GM19468 (cell line): Measurements from ENCODE around the gene PLA2G6.

Experiments
- ATAC-seq: cut with Tn5 transposase; IDR thresholded peaks from one replicate; pipeline ENCODE4 v1.9.1; 2021; ENCODE audit warnings: mild to moderate bottlenecking, moderate library complexity, moderate number of reproducible peaks; ENCODE audit not compliant: unreplicated experiment; ENCODE audit errors: extremely low read depth

Gene PLA2G6

GRCh38 chr22:38075961-38076360 is 105.7 kb downstream of the PLA2G6 start:
- no peak for ATAC-seq

DNA sequence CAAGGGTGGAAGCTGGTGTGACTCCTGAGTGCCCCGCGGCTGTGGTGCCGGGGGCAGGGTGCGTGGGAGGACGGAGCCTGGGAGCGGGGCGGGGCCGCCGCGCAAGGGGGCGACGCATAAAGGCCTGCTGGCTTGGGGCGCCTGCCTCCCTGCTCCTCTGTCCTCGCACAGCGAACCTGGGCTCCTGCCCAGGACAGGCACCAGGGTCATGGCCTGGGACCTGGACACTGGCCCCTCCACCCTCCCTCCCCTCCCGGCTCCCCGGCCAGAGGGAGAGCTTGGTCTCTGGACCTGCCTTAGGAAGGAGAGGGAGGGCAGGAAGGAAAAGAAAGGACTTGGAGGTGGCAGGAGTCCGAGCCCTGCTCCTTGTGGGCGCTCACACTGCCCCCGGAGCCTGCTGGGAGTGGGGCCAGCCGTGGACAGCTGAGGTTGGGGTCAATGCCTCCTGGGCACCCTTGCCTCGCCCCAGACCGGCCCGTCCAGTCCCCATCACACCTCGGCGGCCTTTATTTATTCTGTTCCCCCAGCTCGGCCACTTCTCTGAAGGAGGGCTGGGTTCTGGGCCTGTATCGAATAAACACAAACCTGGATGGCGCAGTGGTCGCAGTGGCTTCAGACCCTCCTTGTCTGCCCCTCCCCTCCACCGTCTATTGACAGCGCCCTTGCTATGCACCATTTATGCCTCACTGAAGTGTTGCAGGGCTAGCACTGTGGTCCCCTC is 106.4 kb downstream of the PLA2G6 start:
- no peak for ATAC-seq

DNA sequence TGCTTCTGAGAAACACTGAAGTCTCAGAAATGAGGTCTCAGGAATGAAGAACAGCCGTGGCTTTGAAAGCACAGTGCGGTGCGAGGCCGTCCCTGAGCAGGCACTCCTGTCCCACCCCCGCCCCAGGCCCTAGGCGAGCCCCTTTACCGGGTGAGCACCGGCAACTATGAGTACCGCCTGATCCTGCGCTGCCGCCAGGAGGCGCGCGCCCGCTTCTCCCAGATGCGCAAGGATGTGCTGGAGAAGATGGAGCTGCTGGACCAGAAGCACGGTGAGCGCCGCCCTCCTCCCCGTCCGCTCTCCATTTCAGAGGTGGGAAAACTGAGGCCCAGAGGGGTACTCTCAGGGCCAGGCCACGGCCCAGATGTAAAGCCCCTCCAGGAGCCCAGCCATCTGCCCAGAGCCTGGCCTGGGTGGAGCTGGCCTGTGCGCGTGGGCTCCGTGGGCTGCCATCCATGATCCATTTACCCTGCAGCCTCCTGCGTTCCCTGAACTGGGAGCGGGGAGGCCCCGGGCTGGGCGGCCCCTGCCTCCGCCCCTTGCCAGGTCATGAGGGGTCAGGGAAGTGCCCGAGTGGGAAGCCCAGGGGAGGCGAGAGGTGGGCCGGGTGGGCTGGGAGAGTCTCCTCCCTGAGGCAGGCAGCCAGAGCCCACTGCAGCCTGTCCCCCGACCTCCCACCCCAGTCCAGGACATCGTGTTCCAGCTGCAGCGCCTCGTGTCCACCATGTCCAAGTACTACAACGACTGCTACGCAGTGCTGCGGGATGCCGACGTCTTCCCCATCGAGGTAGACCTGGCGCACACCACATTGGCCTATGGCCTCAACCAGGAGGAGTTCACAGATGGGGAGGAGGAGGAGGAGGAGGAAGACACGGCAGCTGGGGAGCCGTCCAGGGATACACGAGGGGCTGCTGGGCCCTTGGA is 107.2 kb downstream of the PLA2G6 start:
- no peak for ATAC-seq

DNA sequence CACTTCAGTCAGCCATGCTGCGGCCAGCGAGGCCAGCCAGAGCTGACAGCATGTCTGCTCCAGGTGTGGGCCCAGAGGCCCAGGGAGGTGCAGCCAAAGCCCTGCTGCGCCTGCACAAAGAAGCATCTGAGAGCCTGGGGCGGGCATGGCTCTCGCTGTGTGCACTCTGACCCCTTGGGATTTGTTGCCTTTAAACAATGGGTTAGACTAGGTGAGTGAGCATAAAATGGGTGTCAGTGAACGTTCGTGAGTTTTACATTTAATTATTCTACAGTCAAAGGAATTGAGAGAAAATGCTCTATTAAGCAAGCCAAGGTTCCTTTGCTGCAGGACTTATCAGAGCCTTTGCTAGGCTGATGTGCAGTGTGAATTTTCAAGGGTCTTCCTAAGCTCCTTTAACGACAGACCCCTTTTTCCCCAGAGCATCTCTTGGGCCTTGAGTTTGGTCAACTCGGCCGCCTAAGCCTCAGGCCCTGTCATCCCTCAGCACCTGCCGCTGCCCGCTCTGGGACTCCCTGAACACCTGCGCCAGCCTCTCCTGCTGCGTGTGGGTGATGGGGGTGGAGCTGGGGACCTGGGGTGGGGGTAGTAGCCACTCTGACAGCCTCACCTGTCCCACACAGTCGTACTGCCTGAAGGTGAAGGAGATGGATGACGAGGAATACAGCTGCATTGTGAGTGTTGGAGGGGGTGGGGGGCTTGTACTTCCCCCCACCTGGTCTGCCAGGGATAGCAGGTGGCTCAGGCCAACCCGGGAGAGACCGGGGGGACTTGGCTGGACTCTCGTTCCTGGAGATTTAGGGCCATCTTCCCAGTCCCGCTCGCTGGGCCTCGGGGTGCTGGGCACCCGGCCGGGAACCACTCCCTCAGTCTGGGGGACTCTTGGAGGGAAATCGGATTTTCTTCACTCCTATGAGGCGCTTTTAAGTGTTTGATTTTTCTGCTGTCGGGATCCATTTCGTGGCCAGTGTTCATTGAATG is 108.2 kb downstream of the PLA2G6 start:
- no peak for ATAC-seq

DNA sequence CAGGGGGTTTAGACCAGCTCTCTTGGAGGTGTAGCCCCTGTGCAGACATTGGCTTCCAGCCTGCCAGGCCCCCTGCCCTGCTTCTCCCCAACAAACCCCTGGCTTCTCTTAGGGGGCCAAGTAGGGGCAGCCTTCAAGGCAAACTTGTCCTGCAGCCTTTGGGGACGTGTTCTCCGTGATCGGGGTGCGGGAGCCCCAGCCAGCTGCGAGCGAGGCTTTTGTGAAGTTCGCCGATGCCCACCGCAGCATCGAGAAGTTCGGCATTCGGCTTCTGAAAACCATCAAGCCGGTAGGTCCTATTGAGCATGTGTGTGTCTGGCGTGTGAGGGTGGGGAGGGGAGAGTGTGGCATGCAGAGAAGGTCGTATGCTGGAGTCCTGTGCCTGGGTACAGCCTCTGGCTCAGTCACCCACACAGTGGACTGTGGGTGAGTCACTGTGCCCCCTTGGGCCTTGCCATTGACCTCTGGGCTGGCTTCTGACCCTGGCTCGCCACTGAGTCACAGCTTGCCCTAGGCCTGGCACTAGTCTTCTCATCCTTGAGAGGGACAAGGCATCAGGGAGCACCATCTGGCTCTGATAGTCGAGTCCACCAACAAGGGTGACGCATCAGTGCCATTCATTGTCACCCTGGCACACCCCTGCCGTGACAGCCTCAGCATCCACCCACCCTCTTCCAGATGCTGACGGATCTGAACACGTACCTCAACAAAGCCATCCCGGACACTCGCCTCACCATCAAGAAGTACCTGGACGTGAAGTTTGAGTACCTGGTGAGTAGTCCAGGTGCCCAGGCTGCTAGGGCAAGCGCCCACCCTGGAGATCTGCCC is 109.1 kb downstream of the PLA2G6 start:
- ATAC-seq = no peak

DNA sequence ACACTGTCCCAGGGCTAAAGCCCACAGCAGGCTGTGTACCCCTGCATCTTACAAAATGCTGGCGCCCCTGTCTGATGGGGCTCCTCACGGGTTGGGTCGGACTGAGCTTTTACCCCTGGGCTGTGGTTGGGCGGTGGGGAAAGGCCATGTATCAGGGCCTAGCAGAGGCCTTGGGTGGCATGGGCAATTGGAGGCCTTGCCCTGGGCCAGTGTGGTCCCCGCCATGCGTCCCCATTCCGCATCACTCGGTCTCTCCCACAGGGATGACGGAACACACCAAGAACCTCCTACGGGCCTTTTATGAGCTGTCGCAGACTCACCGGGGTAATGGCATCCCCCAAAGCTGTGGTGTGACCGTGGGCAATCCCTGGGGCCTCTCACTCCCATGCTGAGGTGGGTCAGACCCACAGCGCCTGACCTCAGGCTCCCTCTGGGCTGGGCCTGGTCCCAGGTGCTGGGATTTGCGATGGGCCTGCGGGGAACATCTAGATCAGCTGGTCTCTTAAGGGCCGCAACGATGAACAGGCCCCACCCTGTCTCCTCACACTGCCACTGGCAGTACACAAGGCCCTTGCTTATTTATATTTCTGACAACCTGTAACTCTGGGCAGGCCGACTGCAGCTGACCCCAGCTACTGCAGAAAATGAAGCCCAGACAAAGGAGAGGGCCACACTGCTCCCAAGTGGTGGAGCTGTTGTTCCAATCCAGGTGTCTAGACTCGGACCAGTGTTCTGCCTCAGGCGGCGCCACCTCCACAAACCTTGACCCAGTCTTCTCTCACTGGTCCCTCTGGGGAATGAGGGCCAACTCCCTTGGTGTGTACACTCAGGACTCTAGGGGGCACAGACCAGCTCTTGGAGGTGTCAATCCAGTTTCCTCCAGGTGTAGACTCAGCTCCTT is 110.0 kb downstream of the PLA2G6 start:
- no peak for ATAC-seq

GRCh38 chr22:38070250-38070921 is 111.2 kb downstream of the PLA2G6 start:
- no peak for ATAC-seq

DNA sequence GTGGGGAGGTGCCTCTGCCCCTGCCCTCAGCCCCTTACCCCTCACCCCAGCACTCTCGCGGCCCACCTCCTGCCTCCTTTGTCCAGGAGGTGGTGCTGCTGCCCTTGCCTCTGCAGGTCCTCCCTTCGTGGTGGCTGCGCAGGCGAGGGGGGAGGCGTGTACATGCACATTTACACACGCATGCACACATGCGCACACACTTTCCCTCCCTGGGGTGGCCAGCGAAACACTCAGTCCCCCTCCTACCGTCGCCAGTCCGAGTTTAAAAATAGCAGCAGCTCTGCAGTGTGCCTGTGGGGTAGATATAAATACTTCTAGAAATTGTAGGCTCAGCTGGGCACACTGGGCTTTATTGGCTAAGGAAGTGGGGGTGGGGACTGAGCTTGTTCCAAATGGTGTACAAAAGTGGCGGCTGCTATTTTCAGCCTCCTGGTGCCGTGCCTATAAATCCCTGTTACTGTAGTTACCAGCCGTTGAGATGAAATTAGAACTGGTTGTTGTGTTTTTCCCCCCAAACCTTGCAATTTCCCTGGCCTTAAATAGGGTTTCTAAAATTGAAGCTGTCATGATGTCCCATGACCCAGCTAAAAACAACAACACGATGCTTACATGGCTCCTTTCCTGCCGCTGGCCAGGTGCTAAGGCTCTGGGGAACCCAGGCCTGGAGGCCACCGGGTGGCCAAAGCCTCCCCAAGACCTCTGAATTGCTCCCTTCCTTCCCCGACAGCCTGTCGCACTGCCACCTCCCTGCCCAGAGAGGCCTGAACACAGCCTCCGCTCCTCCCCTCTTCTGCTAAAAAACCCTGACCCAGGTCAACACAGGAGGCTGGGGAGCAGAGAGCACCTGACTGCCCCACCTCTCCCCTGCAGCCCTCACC is 112.0 kb downstream of the PLA2G6 start:
- no peak for ATAC-seq

GRCh38 chr22:38068641-38069371 is 112.8 kb downstream of the PLA2G6 start:
- ATAC-seq = no peak

GRCh38 chr22:38067761-38068360 is 113.8 kb downstream of the PLA2G6 start:
- no peak for ATAC-seq

GRCh38 chr22:38067028-38067415 is 114.6 kb downstream of the PLA2G6 start:
- no peak for ATAC-seq

GRCh38 chr22:38066381-38067027 is 115.1 kb downstream of the PLA2G6 start:
- no peak for ATAC-seq

GRCh38 chr22:38065539-38065938 is 116.1 kb downstream of the PLA2G6 start:
- ATAC-seq = no peak

- no peak for ATAC-seq
Measured at GRCh38 chr22:38062791-38063190, 118.8 kb downstream of the PLA2G6 start.
